Activated T-helper 1 cell treated with anti-CD3 and anti-CD28 coated beads, Interleukin-12 subunit alpha, Interleukin-12 subunit beta, Interleukin-2, Interleukin-4 antibody, amounts not matched to agents 30 ng/mL and 10 ng/mL and 1 ng/mL, durations not matched to agents 14 hours and 24 hours and 36 hours (primary cell): Measurements from ENCODE around the gene MT1X. TPM values are rescaled to one million over a fixed set of nuclear protein-coding genes. Genes with fewer than 3 reads are reported as not detected.
A peak's percentile ranks its signal among the peaks of the same experiment; 100 is the strongest.
"Not testable (repeated sequence)": the region's sequence is repeated elsewhere in the genome, so short reads cannot be mapped to it uniquely, and the experiment has no call there.

ENCODE experiments used
- DNase-seq: peaks from one replicate; pipeline ENCODE4 v3.0.0; 2021; ENCODE audit warnings: low spot score
- H3K27ac Mint-ChIP-seq: one replicate; pipeline ENCODE4 v1.8.0; 2021; ENCODE audit warnings: mild to moderate bottlenecking, mixed read lengths
- H3K27me3 Mint-ChIP-seq: one replicate; pipeline ENCODE4 v1.8.0; 2022; ENCODE audit warnings: mild to moderate bottlenecking, moderate library complexity, mixed read lengths; ENCODE audit not compliant: insufficient read depth
- H3K36me3 Mint-ChIP-seq: one replicate; pipeline ENCODE4 v1.8.0; 2021; ENCODE audit warnings: low read depth, mixed read lengths
- H3K4me1 Mint-ChIP-seq: one replicate; pipeline ENCODE4 v1.8.0; 2021; ENCODE audit warnings: low read depth, mixed read lengths
- H3K4me3 Mint-ChIP-seq: one replicate; pipeline ENCODE4 v1.8.0; 2021; ENCODE audit warnings: mild to moderate bottlenecking, moderate library complexity, mixed read lengths
- H3K9me3 Mint-ChIP-seq: one replicate; pipeline ENCODE4 v1.8.0; 2021; ENCODE audit warnings: mixed read lengths
- intact Hi-C: fragments of 100-400 bp; cut with micrococcal nuclease; formaldehyde crosslinking; loops from one replicate; pipeline ENCODE4 v1.15.1; 2024
- total RNA-seq: library from RNA; stranded (reverse); gene quantifications from 2 replicates; pipeline ENCODE4 v1.2.3, GENCODE V29; 2022

MT1X gene
- total RNA-seq, 1 donor from 2014 or later = 60.7 TPM

- intact Hi-C loops = loop anchor here (2.0 kb wide), 1 partner anchor 20 kb away; no protein-coding TSS in a partner anchor
These were observed 19.6 kb upstream of the MT1X start for GRCh38 chr16:56662357-56663354.

DNA sequence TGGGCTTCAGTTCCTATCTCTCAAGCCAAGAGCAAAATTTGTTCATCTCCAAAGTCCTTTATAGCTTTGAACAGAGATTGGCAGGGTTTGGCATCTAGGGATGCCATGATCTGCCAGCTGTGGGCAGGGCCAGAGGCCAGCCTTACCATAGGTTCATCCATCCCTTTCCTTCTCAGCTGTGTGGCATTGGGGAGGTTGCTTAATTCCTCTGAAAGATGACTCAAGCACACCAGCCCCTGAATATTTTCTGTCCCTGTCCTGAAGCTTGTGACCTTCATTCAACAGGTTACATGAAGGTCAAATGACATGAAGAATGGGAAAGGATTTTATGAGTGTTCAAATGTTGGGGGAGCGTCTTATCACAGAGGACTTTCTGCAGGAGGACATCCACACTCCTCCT, 17.8 kb upstream of the MT1X start:
- no peak overlapping the region for H3K4me3 Mint-ChIP-seq
- no peak overlapping the region for H3K27ac Mint-ChIP-seq
- DNase-seq = no peak
- no peaks in the 10 kb centered on the region for H3K9me3 Mint-ChIP-seq
- intact Hi-C loops = no loop called here
- peaks cover 13% of the 10 kb centered on the region for H3K36me3 Mint-ChIP-seq
- H3K27me3 Mint-ChIP-seq = peaks cover 34% of the 10 kb centered on the region
- peaks cover 53% of the 10 kb centered on the region for H3K4me1 Mint-ChIP-seq

More at GRCh38 chr16:56662357-56663354, 19.6 kb upstream of the MT1X start:
- DNase-seq = no peak
- Mint-ChIP-seq H3K4me1 (peaks cover 44% of the 10 kb centered on the region), H3K4me3 (peak overlapping the region; percentile 80), H3K27me3 (peaks cover 25% of the 10 kb centered on the region), H3K36me3 (peaks cover 8% of the 10 kb centered on the region), H3K9me3 (no peaks in the 10 kb centered on the region), H3K27ac (peak overlapping the region; percentile 47)

DNA sequence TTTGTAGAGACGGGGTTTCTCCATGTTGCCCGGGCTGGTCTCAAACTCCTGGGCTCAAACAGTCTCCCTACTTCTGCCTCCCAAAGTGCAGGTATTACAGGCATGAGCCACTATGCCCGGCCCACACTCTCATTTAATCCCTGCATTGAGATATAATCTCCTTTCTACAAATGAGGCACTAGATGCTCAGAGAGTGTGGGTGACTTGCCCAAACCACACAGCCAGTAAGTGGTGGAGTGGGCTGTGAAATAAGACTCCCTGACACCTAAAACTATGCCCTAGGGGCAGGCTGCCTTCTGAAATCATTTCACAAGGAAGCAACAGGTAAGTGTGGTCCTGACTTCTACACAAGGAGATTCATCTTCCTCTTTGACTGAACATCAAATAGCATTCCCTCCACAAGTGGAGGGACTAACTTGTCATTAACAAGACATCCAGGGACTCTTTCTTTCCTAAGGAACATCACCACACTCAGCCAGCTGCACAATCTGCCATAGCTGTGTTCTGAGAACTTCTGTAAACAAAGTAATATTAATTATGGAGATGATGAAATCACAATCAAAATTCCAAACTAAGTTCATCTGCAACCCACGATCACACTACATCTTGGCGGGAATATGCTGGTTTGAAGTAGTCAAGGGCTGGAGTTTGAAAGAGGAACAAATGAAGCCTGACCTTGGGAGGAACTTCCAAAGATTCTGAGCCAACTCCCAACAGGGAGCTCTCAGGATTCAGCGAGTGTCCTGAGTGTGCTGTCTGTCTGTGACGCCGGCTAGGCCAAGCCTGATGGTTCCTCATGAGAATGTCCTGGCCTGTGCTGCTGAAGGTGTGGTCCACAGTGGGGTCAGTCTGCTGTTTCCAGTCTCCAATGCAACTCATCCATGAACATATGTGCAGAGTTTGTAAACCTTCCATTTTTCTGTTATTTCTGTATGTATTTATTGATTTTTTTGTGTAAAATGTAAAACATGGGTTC, 16.7 kb upstream of the MT1X start:
- Mint-ChIP-seq H3K4me1 (peaks cover 57% of the 10 kb centered on the region), H3K27me3 (peaks cover 36% of the 10 kb centered on the region), H3K36me3 (peaks cover 10% of the 10 kb centered on the region)
- H3K9me3 Mint-ChIP-seq, H3K27ac Mint-ChIP-seq, DNase-seq, H3K4me3 Mint-ChIP-seq, intact Hi-C loops: not testable (repeated sequence)

- H3K4me1 Mint-ChIP-seq = peaks cover 55% of the 10 kb centered on the region
- intact Hi-C loops = loop anchor here (2.0 kb wide), 1 partner anchor 15 kb away; the partner anchor contains the start of gene MT1X
- peaks cover 58% of the 10 kb centered on the region for H3K27me3 Mint-ChIP-seq
- peaks cover 10% of the 10 kb centered on the region for H3K36me3 Mint-ChIP-seq
- H3K9me3 Mint-ChIP-seq = no peaks in the 10 kb centered on the region
- peak within 1 kb of the TSS; percentile 66 for H3K4me3 Mint-ChIP-seq
- DNase-seq = peak; percentile 41
- H3K27ac Mint-ChIP-seq = no peak within 1 kb of the TSS
These were observed 14.4 kb upstream of the MT1X start, which contains the start of gene MT1G for GRCh38 chr16:56667581-56668571. TSS of gene MT1G (minus strand) at chr16:56668065. CDS start at chr16:56667993, 72 bp downstream.

- Mint-ChIP-seq H3K4me1 (peaks cover 47% of the 10 kb centered on the region), H3K36me3 (peaks cover 8% of the 10 kb centered on the region), H3K27me3 (peaks cover 60% of the 10 kb centered on the region), H3K4me3 (peak within 1 kb of the TSS; percentile 61), H3K27ac (no peak within 1 kb of the TSS), H3K9me3 (no peaks in the 10 kb centered on the region)
- intact Hi-C loops = loop anchor here (2.0 kb wide), 1 partner anchor 14 kb away; the partner anchor contains the start of gene MT1X
- DNase-seq = no peak
These were observed 13.0 kb upstream of the MT1X start, which contains the start of gene MT1H for GRCh38 chr16:56669005-56669839. TSS of gene MT1H (plus strand) at chr16:56669814. CDS start at chr16:56669885, 71 bp downstream.

GRCh38 chr16:56669840-56670619, 12.2 kb upstream of the MT1X start:
- peaks cover 42% of the 10 kb centered on the region for H3K4me1 Mint-ChIP-seq
- no peak overlapping the region for H3K27ac Mint-ChIP-seq
- H3K36me3 Mint-ChIP-seq = peaks cover 6% of the 10 kb centered on the region
- H3K27me3 Mint-ChIP-seq = peaks cover 63% of the 10 kb centered on the region
- intact Hi-C loops = loop anchor here (2.0 kb wide), 1 partner anchor 13 kb away; the partner anchor contains the start of gene MT1X
- H3K9me3 Mint-ChIP-seq = no peaks in the 10 kb centered on the region
- DNase-seq = no peak
- H3K4me3 Mint-ChIP-seq = peak overlapping the region; percentile 33

GRCh38 chr16:56670620-56670934, 11.7 kb upstream of the MT1X start:
- Mint-ChIP-seq H3K9me3 (no peaks in the 10 kb centered on the region), H3K27me3 (peaks cover 62% of the 10 kb centered on the region), H3K4me1 (peaks cover 42% of the 10 kb centered on the region), H3K4me3 (no peak overlapping the region), H3K27ac (no peak overlapping the region), H3K36me3 (peaks cover 6% of the 10 kb centered on the region)
- intact Hi-C loops = no loop called here
- no peak for DNase-seq

GRCh38 chr16:56671691-56672090, 10.6 kb upstream of the MT1X start:
- H3K4me3 Mint-ChIP-seq, H3K9me3 Mint-ChIP-seq, intact Hi-C loops, DNase-seq, H3K27ac Mint-ChIP-seq, H3K36me3 Mint-ChIP-seq: not testable (repeated sequence)
- peaks cover 53% of the 10 kb centered on the region for H3K4me1 Mint-ChIP-seq
- peaks cover 63% of the 10 kb centered on the region for H3K27me3 Mint-ChIP-seq

GRCh38 chr16:56672171-56672570, 10.1 kb upstream of the MT1X start:
- H3K4me3 Mint-ChIP-seq, H3K36me3 Mint-ChIP-seq, DNase-seq, H3K27ac Mint-ChIP-seq, intact Hi-C loops, H3K9me3 Mint-ChIP-seq: not testable (repeated sequence)
- H3K27me3 Mint-ChIP-seq = peaks cover 61% of the 10 kb centered on the region
- H3K4me1 Mint-ChIP-seq = peaks cover 52% of the 10 kb centered on the region

- Mint-ChIP-seq H3K36me3 (peaks cover 6% of the 10 kb centered on the region), H3K27me3 (peaks cover 58% of the 10 kb centered on the region), H3K4me3 (no peak overlapping the region), H3K27ac (no peak overlapping the region), H3K4me1 (peaks cover 46% of the 10 kb centered on the region), H3K9me3 (no peaks in the 10 kb centered on the region)
- DNase-seq = no peak
- intact Hi-C loops = no loop called here
These were observed 9.3 kb upstream of the MT1X start for GRCh38 chr16:56672761-56673536.
